K562 (cell line): ENCODE results near the gene DARS2. TPM values are rescaled to one million over a fixed set of nuclear protein-coding genes. Genes with fewer than 3 reads are reported as not detected.

ENCODE experiments used
- DMBX1 ChIP-seq: fragments of 250-450 bp; sonication (Bioruptor Pico); IDR thresholded peaks from 2 replicates; pipeline ENCODE4 v1.8.0; 2022; ENCODE audit warnings: inconsistent platforms, mild to moderate bottlenecking, moderate library complexity, borderline replicate concordance
- GMEB1 ChIP-seq: fragments of 250-450 bp; sonication (Bioruptor Pico); IDR thresholded peaks from 2 replicates; pipeline ENCODE4 v1.4.0; 2020; ENCODE audit warnings: mild to moderate bottlenecking
- GTF3C2 ChIP-seq: IDR thresholded peaks from 3 replicates; pipeline ENCODE4 v1.6.1; 2011; ENCODE audit warnings: borderline replicate concordance, mild to moderate bottlenecking, moderate library complexity; ENCODE audit not compliant: insufficient read length; ENCODE audit errors: extremely low read depth
- HMBOX1 ChIP-seq: sonication (generic); IDR thresholded peaks from 2 replicates; pipeline ENCODE4 v1.6.1; 2016
- HMGN3 ChIP-seq: IDR thresholded peaks from 2 replicates; pipeline ENCODE4 v1.6.1; 2011; ENCODE audit warnings: borderline replicate concordance, low read depth, mild to moderate bottlenecking, mixed read lengths, low read length; ENCODE audit not compliant: insufficient read length; ENCODE audit errors: extremely low read depth
- HMGXB4 ChIP-seq: sonication (generic); formaldehyde crosslinking; IDR thresholded peaks from 2 replicates; pipeline ENCODE4 v1.8.1; 2023; ENCODE audit warnings: mild to moderate bottlenecking, missing genetic modification reagents
- HNRNPL ChIP-seq: fragments of 200-400 bp; formaldehyde crosslinking; IDR thresholded peaks from 2 replicates; pipeline ENCODE4 v1.6.1; 2017; ENCODE audit warnings: low read depth, mild to moderate bottlenecking, low read length
- KLF13 ChIP-seq: fragments of 450-650 bp; IDR thresholded peaks from 2 replicates; pipeline ENCODE4 v1.6.1; 2016; ENCODE audit warnings: missing genetic modification characterization, low read depth, mild to moderate bottlenecking, missing compliant biosample characterization, moderate library complexity, borderline replicate concordance
- L3MBTL2 ChIP-seq: fragments of 450-650 bp; IDR thresholded peaks from 2 replicates; pipeline ENCODE4 v1.6.1; 2016; ENCODE audit warnings: mild to moderate bottlenecking, moderate library complexity
- MIER1 ChIP-seq: fragments of 450-650 bp; IDR thresholded peaks from 2 replicates; pipeline ENCODE4 v1.6.1; 2016; ENCODE audit warnings: antibody characterized with exemption, mild to moderate bottlenecking, low read depth
- MTA3 ChIP-seq: fragments of 450-650 bp; formaldehyde crosslinking; IDR thresholded peaks from 2 replicates; pipeline ENCODE4 v1.6.1; 2017; ENCODE audit warnings: mild to moderate bottlenecking, borderline replicate concordance
- NFIC ChIP-seq: fragments of 450-650 bp; IDR thresholded peaks from 2 replicates; pipeline ENCODE4 v1.6.1; 2017; ENCODE audit warnings: mild to moderate bottlenecking, inconsistent platforms
- POLR3G ChIP-seq: IDR thresholded peaks from 2 replicates; pipeline ENCODE4 v1.6.1; 2011; ENCODE audit not compliant: insufficient read length, insufficient replicate concordance; ENCODE audit errors: extremely low read depth
- PPARD ChIP-seq: fragments of 250-450 bp; sonication (Bioruptor Pico); IDR thresholded peaks from 2 replicates; pipeline ENCODE4 v1.8.0; 2022; ENCODE audit warnings: inconsistent platforms, mild to moderate bottlenecking, moderate library complexity
- PRMT5 ChIP-seq: sonication (generic); formaldehyde crosslinking; IDR thresholded peaks from 2 replicates; pipeline ENCODE4 v1.5.0; 2020; ENCODE audit warnings: missing genetic modification reagents
- SMAD1 ChIP-seq: fragments of 150-350 bp; IDR thresholded peaks from 2 replicates; pipeline ENCODE4 v1.6.1; 2014; ENCODE audit warnings: low read length, low read depth; ENCODE audit not compliant: partially characterized antibody
- ZFP36 ChIP-seq: fragments of 150-350 bp; IDR thresholded peaks from 2 replicates; pipeline ENCODE4 v1.6.1; 2018; ENCODE audit warnings: low read length, low read depth; ENCODE audit not compliant: partially characterized antibody
- ZNF232 ChIP-seq: sonication (generic); formaldehyde crosslinking; IDR thresholded peaks from 2 replicates; pipeline ENCODE4 v1.8.0; 2022; ENCODE audit warnings: mild to moderate bottlenecking, missing genetic modification reagents
- ZNF311 ChIP-seq: fragments of 250-450 bp; sonication (Bioruptor Pico); IDR thresholded peaks from 2 replicates; pipeline ENCODE4 v1.4.0; 2020; ENCODE audit warnings: mild to moderate bottlenecking, moderate library complexity
- ZNF57 ChIP-seq: fragments of 450-650 bp; formaldehyde crosslinking; IDR thresholded peaks from 2 replicates; pipeline ENCODE4 v1.4.0; 2020; ENCODE audit warnings: mild to moderate bottlenecking, moderate library complexity
- ZNF778 ChIP-seq: fragments of 450-650 bp; formaldehyde crosslinking; IDR thresholded peaks from 2 replicates; pipeline ENCODE4 v1.4.0; 2020; ENCODE audit warnings: mild to moderate bottlenecking, moderate library complexity
- ZNF780A ChIP-seq: fragments of 250-450 bp; sonication (Bioruptor Pico); IDR thresholded peaks from 2 replicates; pipeline ENCODE4 v1.5.0; 2021; ENCODE audit warnings: mild to moderate bottlenecking
- polyA plus RNA-seq, 8 experiments: library from polyadenylated mRNA; depleted of rRNA in 4 of 8; stranded (reverse) in 5 of 8; unstranded in 3 of 8; fragments of >200 nt; fragmentation: Nextera tagmentation in 2 of 8; fragmentation: Illumina TruSeq in 1 of 8; extraction: Ambion mirVana in 2 of 8; extraction: Trizol in 1 of 8; gene quantifications; 2 replicates each; pipeline versions ENCODE4 v1.2.1 to v1.2.3, GENCODE V29; 2011 to 2014; ENCODE audit warnings: inconsistent platforms in 1 of 8, missing spikeins in 1 of 8
- total RNA-seq, 7 experiments: library from RNA; depleted of rRNA in 6 of 7; stranded (reverse); fragments of >200 nt in 6 of 7; fragmentation: Illumina TruSeq in 2 of 7; extraction: Trizol in 2 of 7; gene quantifications; 2 replicates each; pipeline versions ENCODE4 v1.2.1 to v1.2.3, GENCODE V29; 2011 to 2021; ENCODE audit warnings: low replicate concordance in 1 of 7

DARS2 gene
- total and polyA plus RNA-seq, 9 of the 15 experiments (the other 6 are each of a cell fraction or from before 2014, with no cell fraction given): 36.4 to 96.7 (median 68.6) TPM

- TF ChIP-seq HMGXB4 (CRISPR knock-in tag): 0 out of 2 replicates have a peak, but pooled peaks have one; percentile 79
- TF ChIP-seq ZNF778: no peak
- TF ChIP-seq KLF13 (tag): no peak
- TF ChIP-seq PRMT5 (CRISPR knock-in tag): no peak; the same call in 1 of the 2 replicates
- no peak for TF ChIP-seq L3MBTL2
- no peak for TF ChIP-seq HMBOX1
- no peak for TF ChIP-seq ZNF780A
- no peak for TF ChIP-seq PPARD (CRISPR knock-in tag)
- no peak for TF ChIP-seq ZFP36
- TF ChIP-seq GTF3C2: no peak
- no peak for TF ChIP-seq HMGN3
- TF ChIP-seq DMBX1 (CRISPR knock-in tag): 0 out of 2 replicates have a peak, but pooled peaks have one; percentile 26
- no peak for TF ChIP-seq MIER1
- TF ChIP-seq HNRNPL: peak; percentile 94
- no peak for TF ChIP-seq MTA3
- no peak for TF ChIP-seq GMEB1
- no peak for TF ChIP-seq ZNF311
- TF ChIP-seq ZNF57 (CRISPR knock-in tag): no peak
- no peak for TF ChIP-seq NFIC
- no peak for TF ChIP-seq POLR3G
- TF ChIP-seq SMAD1: no peak
- TF ChIP-seq ZNF232 (CRISPR knock-in tag): peak; percentile 13; the same call in 1 of the 2 replicates
These were observed 42.8 kb downstream of the DARS2 start (continued) for GRCh38 chr1:173867141-173867752.
